PFSK-1 (cell line): ENCODE results near the gene PDSS1.

Experiments used
- POLR2AphosphoS5 ChIP-seq: IDR thresholded peaks from 2 replicates; pipeline ENCODE4 v1.6.1; 2012; ENCODE audit warnings: low read depth, mild to moderate bottlenecking, control low read depth, low read length, moderate library complexity
- SIN3A ChIP-seq: IDR thresholded peaks from 2 replicates; pipeline ENCODE4 v1.6.1; 2012; ENCODE audit warnings: mild to moderate bottlenecking, low read length, moderate library complexity, borderline replicate concordance; ENCODE audit not compliant: insufficient read depth
- TAF1 ChIP-seq: IDR thresholded peaks from 2 replicates; pipeline ENCODE4 v1.6.1; 2012; ENCODE audit warnings: low read length, control low read depth, borderline replicate concordance; ENCODE audit not compliant: insufficient read depth
- TF ChIP-seq, protein P1 (sequence below), 2 experiments: IDR thresholded peaks; 2 replicates each; pipeline versions ENCODE4 v1.6.1 to v1.8.0; 2011 to 2012; ENCODE audit warnings: low read depth in 2 of 2, low read length in 2 of 2, control low read depth in 1 of 2, inconsistent platforms in 1 of 2, mild to moderate bottlenecking in 1 of 2, moderate library complexity in 1 of 2; ENCODE audit not compliant: insufficient read depth in 1 of 2

GRCh38 chr10:26703096-26703495, 5.6 kb downstream of the PDSS1 start:
- TF ChIP-seq POLR2AphosphoS5 (no peak), TAF1 (no peak), SIN3A (no peak)
- TF ChIP-seq, protein P1, sequence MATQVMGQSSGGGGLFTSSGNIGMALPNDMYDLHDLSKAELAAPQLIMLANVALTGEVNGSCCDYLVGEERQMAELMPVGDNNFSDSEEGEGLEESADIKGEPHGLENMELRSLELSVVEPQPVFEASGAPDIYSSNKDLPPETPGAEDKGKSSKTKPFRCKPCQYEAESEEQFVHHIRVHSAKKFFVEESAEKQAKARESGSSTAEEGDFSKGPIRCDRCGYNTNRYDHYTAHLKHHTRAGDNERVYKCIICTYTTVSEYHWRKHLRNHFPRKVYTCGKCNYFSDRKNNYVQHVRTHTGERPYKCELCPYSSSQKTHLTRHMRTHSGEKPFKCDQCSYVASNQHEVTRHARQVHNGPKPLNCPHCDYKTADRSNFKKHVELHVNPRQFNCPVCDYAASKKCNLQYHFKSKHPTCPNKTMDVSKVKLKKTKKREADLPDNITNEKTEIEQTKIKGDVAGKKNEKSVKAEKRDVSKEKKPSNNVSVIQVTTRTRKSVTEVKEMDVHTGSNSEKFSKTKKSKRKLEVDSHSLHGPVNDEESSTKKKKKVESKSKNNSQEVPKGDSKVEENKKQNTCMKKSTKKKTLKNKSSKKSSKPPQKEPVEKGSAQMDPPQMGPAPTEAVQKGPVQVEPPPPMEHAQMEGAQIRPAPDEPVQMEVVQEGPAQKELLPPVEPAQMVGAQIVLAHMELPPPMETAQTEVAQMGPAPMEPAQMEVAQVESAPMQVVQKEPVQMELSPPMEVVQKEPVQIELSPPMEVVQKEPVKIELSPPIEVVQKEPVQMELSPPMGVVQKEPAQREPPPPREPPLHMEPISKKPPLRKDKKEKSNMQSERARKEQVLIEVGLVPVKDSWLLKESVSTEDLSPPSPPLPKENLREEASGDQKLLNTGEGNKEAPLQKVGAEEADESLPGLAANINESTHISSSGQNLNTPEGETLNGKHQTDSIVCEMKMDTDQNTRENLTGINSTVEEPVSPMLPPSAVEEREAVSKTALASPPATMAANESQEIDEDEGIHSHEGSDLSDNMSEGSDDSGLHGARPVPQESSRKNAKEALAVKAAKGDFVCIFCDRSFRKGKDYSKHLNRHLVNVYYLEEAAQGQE (IDR thresholded peaks at IDR 0.05; ENCODE audit: insufficient read depth in 1 of 2, low read depth in 2 of 2, low read length in 2 of 2), result no peak
